22Rv1 (cell line): ENCODE measurements around the gene FDX1.

ENCODE experiments used
- ZFX ChIP-seq: fragments of 450-650 bp; IDR thresholded peaks from 2 replicates; pipeline ENCODE4 v1.6.1; 2017; ENCODE audit warnings: antibody characterized with exemption, borderline replicate concordance
- TF ChIP-seq, protein P1 (sequence below): fragments of 450-650 bp; IDR thresholded peaks from 2 replicates; pipeline ENCODE4 v1.5.1; 2017; ENCODE audit warnings: mild to moderate bottlenecking

GRCh38 chr11:110454609-110455008 is 24.9 kb downstream of the FDX1 start:
- TF ChIP-seq, protein P1, sequence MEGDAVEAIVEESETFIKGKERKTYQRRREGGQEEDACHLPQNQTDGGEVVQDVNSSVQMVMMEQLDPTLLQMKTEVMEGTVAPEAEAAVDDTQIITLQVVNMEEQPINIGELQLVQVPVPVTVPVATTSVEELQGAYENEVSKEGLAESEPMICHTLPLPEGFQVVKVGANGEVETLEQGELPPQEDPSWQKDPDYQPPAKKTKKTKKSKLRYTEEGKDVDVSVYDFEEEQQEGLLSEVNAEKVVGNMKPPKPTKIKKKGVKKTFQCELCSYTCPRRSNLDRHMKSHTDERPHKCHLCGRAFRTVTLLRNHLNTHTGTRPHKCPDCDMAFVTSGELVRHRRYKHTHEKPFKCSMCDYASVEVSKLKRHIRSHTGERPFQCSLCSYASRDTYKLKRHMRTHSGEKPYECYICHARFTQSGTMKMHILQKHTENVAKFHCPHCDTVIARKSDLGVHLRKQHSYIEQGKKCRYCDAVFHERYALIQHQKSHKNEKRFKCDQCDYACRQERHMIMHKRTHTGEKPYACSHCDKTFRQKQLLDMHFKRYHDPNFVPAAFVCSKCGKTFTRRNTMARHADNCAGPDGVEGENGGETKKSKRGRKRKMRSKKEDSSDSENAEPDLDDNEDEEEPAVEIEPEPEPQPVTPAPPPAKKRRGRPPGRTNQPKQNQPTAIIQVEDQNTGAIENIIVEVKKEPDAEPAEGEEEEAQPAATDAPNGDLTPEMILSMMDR: no peak
- TF ChIP-seq ZFX: no peak
